Activated CD8-positive, alpha-beta T cell treated with anti-CD3 and anti-CD28 coated beads, Interleukin-2, amount 10 ng/mL, durations not matched to agents 7 days and 5 days (primary cell): ENCODE data around the gene MEOX1. TPM values are rescaled to one million over a fixed set of nuclear protein-coding genes. Genes with fewer than 3 reads are reported as not detected.

Experiments
- ATAC-seq: fragments of 150-1000 bp; cut with Tn5 transposase; one replicate; pipeline ENCODE4 v1.10.0; 2021; ENCODE audit warnings: moderate library complexity
- CTCF ChIA-PET: fragments of 350-600 bp; sonication (Branson Sonifier 250); formaldehyde crosslinking; loops from one replicate; lab custom pipeline; 2021; ENCODE audit warnings: antibody characterized with exemption; lab: Charles Lee
- POLR2A ChIA-PET: fragments of 350-600 bp; sonication (Branson Sonifier 250); formaldehyde crosslinking; loops from one replicate; lab custom pipeline; 2021; ENCODE audit warnings: antibody characterized with exemption; lab: Charles Lee
- DNase-seq: peaks from one replicate; pipeline ENCODE4 v3.0.0-alpha.2; 2020
- H3K27ac Mint-ChIP-seq: one replicate; pipeline ENCODE4 v1.8.0; 2021; ENCODE audit warnings: mild to moderate bottlenecking, mixed read lengths
- H3K27me3 Mint-ChIP-seq: one replicate; pipeline ENCODE4 v1.8.0; 2021; ENCODE audit warnings: low read depth, mixed read lengths
- H3K36me3 Mint-ChIP-seq: one replicate; pipeline ENCODE4 v1.8.0; 2021; ENCODE audit warnings: low read depth, mixed read lengths
- H3K4me1 Mint-ChIP-seq: one replicate; pipeline ENCODE4 v1.8.0; 2021; ENCODE audit warnings: low read depth, mixed read lengths
- H3K4me3 Mint-ChIP-seq: one replicate; pipeline ENCODE4 v1.8.0; 2021; ENCODE audit warnings: mild to moderate bottlenecking, mixed read lengths
- H3K9me3 Mint-ChIP-seq: one replicate; pipeline ENCODE4 v1.8.0; 2022; ENCODE audit warnings: mixed read lengths; ENCODE audit not compliant: insufficient read depth
- total RNA-seq, 2 experiments: library from RNA; stranded (reverse); gene quantifications; one replicate each; pipeline ENCODE4 v1.2.3, GENCODE V29; 2021

MEOX1 gene
- total RNA-seq, 2 experiments from 2014 or later, result 5.4 to 6.9 TPM

DNA sequence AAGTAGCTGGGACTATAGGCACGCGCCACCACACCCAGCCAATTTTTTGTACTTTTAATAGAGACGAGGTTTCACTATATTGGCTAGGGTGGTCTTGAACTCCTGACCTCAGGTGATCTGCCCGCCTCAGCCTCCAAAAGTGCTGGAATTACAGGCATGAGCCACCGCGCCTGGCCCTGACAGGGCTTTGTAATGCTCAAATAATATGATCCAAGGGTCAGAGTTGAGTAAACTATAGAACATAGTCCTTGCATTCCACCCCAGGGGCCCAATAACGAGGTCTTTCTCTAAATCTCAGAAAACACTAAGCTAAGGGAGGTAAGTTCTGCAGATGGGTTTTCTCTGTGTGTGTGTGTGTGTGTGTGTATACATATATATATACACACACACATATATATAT is 5.8 kb upstream of the MEOX1 start:
- no peak overlapping the region for H3K27ac Mint-ChIP-seq
- no peak for ATAC-seq

DNA sequence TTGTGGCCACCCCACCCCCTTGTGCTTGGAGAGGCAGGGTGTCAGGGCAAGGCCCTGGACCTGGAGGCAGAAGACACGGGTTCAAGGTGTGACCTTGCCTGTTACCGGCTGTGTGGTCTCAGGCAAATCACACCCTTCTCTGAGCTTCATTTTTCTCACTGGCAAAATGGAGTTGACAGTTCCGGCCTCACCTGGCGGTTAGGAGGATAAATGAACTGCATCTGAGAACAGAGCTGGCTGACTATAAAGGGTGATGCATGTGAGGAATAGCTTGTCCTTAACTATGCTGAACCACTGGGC is 4.2 kb upstream of the MEOX1 start:
- Mint-ChIP-seq H3K27me3 (peaks cover 3% of the 10 kb centered on the region), H3K36me3 (no peaks in the 10 kb centered on the region), H3K9me3 (no peaks in the 10 kb centered on the region), H3K4me3 (no peak overlapping the region), H3K27ac (no peak overlapping the region), H3K4me1 (peaks cover 35% of the 10 kb centered on the region)
- DNase-seq (no peak), ATAC-seq (no peak)
- ChIA-PET CTCF (interaction anchor here (0.9 to 9.6 kb wide), 4 partner anchors 91 to 182 kb away, joined by 3 to 243 read pairs (median 6); partner anchors contain the start of gene DHX8), POLR2A (interaction anchor here (0.8 kb wide), 1 partner anchor 44 kb away, joined by 3 read pairs; no protein-coding TSS in a partner anchor)

More for the DNA sequence above, 5.8 kb upstream of the MEOX1 start:
- Mint-ChIP-seq H3K4me1 (peaks cover 22% of the 10 kb centered on the region), H3K9me3 (no peaks in the 10 kb centered on the region), H3K27me3 (no peaks in the 10 kb centered on the region), H3K36me3 (no peaks in the 10 kb centered on the region), H3K4me3 (no peak overlapping the region)
- ChIA-PET CTCF (interaction anchor here (9.6 kb wide), 1 partner anchor 93 kb away, joined by 243 read pairs; no protein-coding TSS in a partner anchor), POLR2A (no interaction called here)
- no peak for DNase-seq

DNA sequence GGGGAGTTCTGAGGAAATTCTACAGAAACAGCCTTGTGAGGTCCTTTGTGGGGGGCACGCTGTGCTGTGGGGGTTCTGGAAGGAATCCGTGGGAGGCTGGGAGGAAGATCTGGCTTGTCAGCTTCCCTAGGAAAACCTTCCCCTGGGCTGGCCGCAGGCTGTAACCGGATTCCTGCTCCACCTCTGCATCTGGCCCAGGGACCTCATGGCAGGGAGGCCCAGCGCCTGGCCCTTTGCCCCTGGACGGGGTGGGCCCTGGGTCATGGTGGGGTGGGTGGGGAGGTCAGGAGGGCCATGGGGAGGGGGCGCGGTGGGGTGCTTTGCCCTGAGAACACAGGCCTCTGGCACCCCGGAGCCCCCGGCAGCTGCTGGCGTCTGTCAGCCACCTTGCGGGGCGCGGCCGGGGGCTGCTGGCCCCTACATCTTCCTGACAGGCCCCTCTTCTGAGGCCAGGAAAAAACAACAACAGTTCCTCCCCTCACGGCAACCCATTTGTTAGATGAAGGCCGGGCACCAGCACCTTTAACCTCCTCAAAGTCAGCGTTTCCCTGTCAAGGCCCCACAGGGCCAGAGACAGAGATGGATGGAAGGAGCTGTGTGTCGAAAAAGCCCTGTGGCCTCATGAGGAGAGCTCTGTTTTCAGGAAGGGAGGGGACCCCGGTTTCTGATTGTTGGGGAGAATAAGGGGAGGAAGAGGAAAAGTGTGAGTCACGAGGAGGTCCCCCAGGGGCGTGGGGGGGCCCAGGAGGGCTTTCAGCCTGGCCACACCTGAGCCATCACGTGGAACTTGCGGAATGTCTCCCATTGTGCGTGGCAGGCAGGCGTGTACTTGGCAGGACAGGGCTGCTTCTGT is 3.6 kb upstream of the MEOX1 start:
- ChIA-PET CTCF (interaction anchor here (0.9 to 9.6 kb wide), 4 partner anchors 90 to 181 kb away, joined by 3 to 243 read pairs (median 6); partner anchors contain the start of gene DHX8), POLR2A (interaction anchor here (0.8 kb wide), 1 partner anchor 44 kb away, joined by 3 read pairs; no protein-coding TSS in a partner anchor)
- Mint-ChIP-seq H3K9me3 (no peaks in the 10 kb centered on the region), H3K4me1 (peaks cover 40% of the 10 kb centered on the region), H3K4me3 (no peak overlapping the region), H3K27ac (no peak overlapping the region), H3K27me3 (peaks cover 3% of the 10 kb centered on the region), H3K36me3 (no peaks in the 10 kb centered on the region)
- ATAC-seq (no peak), DNase-seq (no peak)

DNA sequence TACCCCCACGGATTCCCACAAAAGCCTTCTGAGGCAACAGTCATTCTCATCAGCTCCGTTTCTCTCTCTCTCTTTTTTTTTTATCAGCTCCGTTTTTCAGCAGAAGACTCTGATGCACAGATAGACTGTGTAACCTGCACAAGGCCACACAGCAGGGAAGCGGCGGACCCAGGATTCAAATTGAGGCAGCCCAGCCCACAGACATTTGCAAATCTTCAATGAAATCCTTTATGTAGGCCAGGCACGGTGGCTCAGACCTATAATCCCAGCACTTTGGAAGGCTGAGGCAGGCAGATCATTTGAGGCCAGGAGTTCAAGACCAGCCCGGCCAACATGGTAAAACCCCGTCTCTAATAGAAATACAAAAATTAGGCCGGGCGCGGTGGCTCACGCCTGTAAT is 2.4 kb upstream of the MEOX1 start:
- ChIA-PET POLR2A (no interaction called here), CTCF (interaction anchor here (3.5 kb wide), 1 partner anchor 87 kb away, joined by 18 read pairs; no protein-coding TSS in a partner anchor)
- Mint-ChIP-seq H3K9me3 (no peaks in the 10 kb centered on the region), H3K4me3 (no peak overlapping the region), H3K27ac (peak overlapping the region; percentile 25), H3K4me1 (peaks cover 35% of the 10 kb centered on the region), H3K36me3 (no peaks in the 10 kb centered on the region), H3K27me3 (peaks cover 3% of the 10 kb centered on the region)
- no peak for DNase-seq
- no peak for ATAC-seq

DNA sequence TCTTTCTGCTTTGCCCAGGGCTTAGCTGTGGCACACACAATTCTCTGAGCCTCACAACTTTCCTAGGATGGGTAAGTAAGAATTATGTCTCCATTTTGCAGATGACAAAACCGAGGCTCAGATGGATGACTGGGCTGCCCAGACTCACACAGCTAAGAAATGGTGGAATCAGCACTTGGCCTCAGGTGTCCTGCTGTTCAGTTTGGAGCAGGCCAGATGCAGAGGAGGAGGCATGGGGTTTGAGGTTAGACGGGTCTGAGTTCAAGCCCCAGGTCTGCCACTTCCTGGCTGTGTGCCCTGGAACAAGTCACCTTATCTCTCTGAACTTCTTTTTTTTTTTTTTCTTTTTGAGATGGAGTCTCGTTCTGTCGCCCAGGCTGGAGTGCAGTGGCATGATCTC is 1.7 kb upstream of the MEOX1 start:
- no peaks in the 10 kb centered on the region for H3K9me3 Mint-ChIP-seq
- H3K27ac Mint-ChIP-seq, result no peak overlapping the region
- DNase-seq (no peak), ATAC-seq (no peak)
- no peak overlapping the region for H3K4me3 Mint-ChIP-seq
- H3K27me3 Mint-ChIP-seq, result peaks cover 3% of the 10 kb centered on the region
- POLR2A ChIA-PET, result interaction anchor here (1.0 kb wide), 1 partner anchor 295 kb away, joined by 3 read pairs; no protein-coding TSS in a partner anchor
- H3K4me1 Mint-ChIP-seq, result peaks cover 35% of the 10 kb centered on the region
- no peaks in the 10 kb centered on the region for H3K36me3 Mint-ChIP-seq
- CTCF ChIA-PET, result interaction anchor here (1.4 to 3.5 kb wide), 2 partner anchors 10 to 86 kb away, joined by 3 to 18 read pairs; no protein-coding TSS in a partner anchor

DNA sequence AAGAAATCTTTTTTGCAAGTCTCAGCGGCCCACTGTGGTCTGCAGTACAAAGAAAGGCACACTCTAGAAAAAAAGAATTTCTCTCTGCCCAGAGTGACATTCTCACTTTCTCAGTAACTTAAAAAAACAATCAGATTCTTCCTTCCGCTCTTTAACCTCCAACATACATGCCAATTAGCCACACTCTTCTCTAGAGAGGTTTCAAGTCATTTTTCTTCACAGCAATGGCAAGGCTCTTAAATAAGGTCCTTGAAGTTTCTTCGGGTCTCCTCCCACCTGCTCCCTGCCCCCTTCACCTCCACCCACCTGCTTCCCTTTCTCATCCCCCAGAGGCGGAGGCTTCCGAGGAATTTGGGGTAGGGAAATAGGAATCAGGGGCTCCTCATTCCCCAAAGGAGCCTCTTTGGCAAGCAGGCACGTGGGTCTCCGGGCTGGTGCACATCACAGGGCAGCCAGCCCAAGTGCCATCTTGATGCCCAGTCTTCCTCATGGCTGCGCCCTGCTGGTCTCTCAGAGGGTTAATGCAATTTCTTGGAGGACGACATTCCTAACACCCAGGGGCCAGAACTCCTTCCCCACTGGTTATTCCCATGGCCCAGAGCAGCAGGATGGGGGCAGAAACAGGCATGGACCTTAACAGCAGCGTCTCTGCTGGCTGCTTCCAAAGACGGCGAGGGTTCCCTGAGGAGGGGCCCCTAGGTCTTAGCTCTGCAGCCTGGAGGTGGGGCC is 855 bp upstream of the MEOX1 start:
- peak; percentile 59 for ATAC-seq

DNA sequence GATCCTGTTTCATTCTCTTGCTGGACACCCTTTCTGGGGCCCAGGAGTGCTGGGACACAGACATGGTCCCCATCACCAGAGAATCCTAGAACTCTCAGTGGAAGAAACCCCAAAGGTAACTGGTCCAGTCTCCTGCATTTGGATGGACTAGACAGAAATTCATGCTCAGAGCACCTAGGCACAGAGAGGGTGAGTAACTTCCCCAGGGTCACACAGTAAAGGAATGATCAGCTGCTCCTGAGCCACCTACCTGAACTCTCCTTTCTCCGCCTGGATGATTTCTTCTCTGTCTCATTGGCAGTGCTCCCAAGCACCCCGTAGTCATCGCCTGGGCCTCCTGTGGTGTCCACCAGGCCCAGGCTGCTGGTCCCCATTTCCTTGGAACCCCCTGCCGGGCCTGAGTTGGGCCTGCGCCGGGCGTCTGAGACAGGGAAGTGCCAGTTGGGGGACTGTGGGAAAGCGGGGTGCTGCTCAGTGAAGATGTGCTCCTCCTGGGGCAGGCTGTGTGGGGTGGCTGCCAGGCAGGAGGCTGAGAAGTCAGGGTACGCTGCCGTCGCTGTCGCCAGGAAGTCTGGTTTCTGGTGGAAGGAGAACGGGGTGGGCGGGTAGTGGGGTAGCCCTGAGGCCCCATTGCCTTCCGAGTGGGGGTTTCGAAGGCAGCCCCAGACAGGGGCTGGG is 767 bp downstream of the MEOX1 start:
- CTCF ChIA-PET, result interaction anchor here (2.5 to 3.5 kb wide), 3 partner anchors 13 to 84 kb away, joined by 9 to 18 read pairs (median 11); no protein-coding TSS in a partner anchor
- Mint-ChIP-seq H3K36me3 (no peaks in the 10 kb centered on the region), H3K9me3 (no peaks in the 10 kb centered on the region), H3K4me1 (peaks cover 38% of the 10 kb centered on the region), H3K27ac (peak overlapping the region; percentile 57), H3K27me3 (peaks cover 9% of the 10 kb centered on the region), H3K4me3 (peak overlapping the region; percentile 62)
- POLR2A ChIA-PET, result no interaction called here
- ATAC-seq (peak; percentile 43), DNase-seq (no peak)

More for the DNA sequence above, 855 bp upstream of the MEOX1 start:
- DNase-seq, result no peak
- POLR2A ChIA-PET, result interaction anchor here (1.0 kb wide), 1 partner anchor 295 kb away, joined by 3 read pairs; no protein-coding TSS in a partner anchor
- Mint-ChIP-seq H3K27me3 (peaks cover 3% of the 10 kb centered on the region), H3K9me3 (no peaks in the 10 kb centered on the region), H3K4me1 (peaks cover 31% of the 10 kb centered on the region), H3K4me3 (no peak overlapping the region), H3K27ac (peak overlapping the region; percentile 48), H3K36me3 (no peaks in the 10 kb centered on the region)
- CTCF ChIA-PET, result interaction anchor here (1.4 to 3.5 kb wide), 2 partner anchors 11 to 86 kb away, joined by 3 to 18 read pairs; no protein-coding TSS in a partner anchor

DNA sequence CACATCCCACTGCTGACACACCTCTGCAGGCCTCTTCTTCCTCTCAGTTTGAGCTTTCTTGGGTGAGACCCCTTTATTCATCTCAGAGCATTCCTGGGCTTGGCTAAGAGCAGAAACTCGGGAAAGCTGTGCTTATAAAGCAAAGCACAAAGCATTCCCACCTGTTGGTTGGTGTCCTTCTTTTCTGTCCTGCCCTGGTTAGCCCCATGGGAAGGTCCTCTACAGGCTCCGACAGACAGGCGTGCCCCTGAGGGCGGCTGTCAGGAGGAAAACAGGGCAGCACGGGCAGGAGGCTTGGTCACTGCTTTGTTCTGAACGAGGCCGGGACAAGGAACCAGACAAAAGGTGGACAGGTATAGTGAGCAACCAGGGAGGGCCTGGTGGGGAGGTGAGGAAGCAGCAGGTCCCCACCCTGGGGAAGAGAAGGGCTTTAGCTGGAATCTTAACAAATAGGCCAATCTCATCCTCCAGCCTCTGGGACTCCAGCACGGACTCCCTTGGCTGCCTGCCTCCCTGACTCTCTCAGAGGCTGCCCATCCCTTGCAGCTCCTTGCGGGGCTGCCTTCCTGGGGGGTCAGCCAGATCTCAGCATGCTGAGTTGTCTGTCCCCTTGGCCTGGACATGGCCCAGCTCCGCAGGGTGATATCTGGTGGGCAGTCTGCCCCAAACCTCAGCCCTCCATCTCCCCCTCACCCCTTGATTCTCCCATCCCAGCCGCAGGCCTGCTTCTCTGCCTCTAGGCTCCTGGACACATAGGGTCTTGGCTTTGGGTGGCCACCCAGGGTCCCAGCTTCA is 1.7 kb downstream of the MEOX1 start:
- Mint-ChIP-seq H3K4me3 (peak overlapping the region; percentile 62), H3K4me1 (peaks cover 42% of the 10 kb centered on the region), H3K27ac (peak overlapping the region; percentile 57), H3K36me3 (no peaks in the 10 kb centered on the region), H3K27me3 (peaks cover 9% of the 10 kb centered on the region), H3K9me3 (no peaks in the 10 kb centered on the region)
- ChIA-PET POLR2A (no interaction called here), CTCF (interaction anchor here (1.2 to 2.6 kb wide), 4 partner anchors 14 to 99 kb away, joined by 3 to 11 read pairs (median 7); partner anchors contain the start of gene SOST)
- no peak for ATAC-seq
- DNase-seq, result no peak

DNA sequence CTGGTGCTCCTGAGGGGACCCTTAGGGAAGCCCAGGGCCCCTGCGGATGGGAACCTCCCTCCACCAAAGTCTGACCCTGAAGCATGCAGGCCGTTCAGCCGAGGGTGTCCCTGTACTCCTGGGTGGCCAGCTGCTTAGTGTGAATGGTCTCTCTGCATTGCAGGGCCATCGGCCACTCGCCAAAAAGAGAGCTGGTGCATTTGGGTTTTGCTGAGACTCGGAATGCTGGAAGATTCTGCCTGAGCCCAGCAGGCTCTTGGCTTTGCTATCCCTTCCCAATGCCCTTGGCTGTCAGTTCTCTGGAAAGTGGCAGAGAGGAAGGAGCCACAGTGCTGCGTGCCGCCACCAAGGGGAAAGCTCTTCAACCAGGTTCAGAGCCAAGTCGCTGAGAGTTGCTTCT is 2.8 kb downstream of the MEOX1 start:
- DNase-seq, result no peak
- ChIA-PET POLR2A (no interaction called here), CTCF (interaction anchor here (0.5 to 2.6 kb wide), 5 partner anchors 15 to 225 kb away, joined by 3 to 11 read pairs (median 5); partner anchors contain the start of gene SOST)
- no peak overlapping the region for H3K4me3 Mint-ChIP-seq
- no peak for ATAC-seq
- peaks cover 9% of the 10 kb centered on the region for H3K27me3 Mint-ChIP-seq
- H3K9me3 Mint-ChIP-seq, result no peaks in the 10 kb centered on the region
- no peak overlapping the region for H3K27ac Mint-ChIP-seq
- H3K36me3 Mint-ChIP-seq, result no peaks in the 10 kb centered on the region
- H3K4me1 Mint-ChIP-seq, result peaks cover 40% of the 10 kb centered on the region

DNA sequence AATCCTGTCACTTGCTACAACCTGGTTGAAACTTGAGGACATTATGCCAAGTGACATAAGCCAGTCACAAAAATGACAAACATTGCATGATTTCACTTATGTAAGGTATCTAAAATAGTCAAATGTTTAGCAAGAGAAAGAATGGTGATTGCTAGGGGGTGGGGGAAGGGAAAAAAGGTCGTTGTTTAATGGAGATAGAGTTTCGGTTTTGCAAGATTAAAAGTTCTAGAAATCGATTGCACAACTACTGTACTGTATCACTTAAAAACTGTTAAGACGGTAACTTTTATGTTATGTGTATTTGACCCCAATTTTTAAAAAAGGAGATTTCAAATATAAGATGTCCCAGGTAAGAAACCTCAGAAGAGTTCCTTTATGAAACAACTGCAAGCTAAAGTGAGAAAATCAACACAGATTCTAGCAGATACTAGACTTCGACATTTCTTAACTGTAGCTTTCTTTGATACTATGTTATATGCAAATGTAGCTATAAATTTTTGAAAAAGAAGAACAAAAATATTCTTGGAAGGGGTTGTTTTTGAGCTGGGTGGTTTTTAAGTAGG is 5.9 kb downstream of the MEOX1 start:
- Mint-ChIP-seq H3K4me1 (peaks cover 21% of the 10 kb centered on the region), H3K9me3 (no peaks in the 10 kb centered on the region), H3K36me3 (no peaks in the 10 kb centered on the region), H3K27me3 (peaks cover 5% of the 10 kb centered on the region), H3K27ac (peak overlapping the region; percentile 54), H3K4me3 (no peak overlapping the region)
- CTCF ChIA-PET, result interaction anchor here (0.7 to 1.5 kb wide), 7 partner anchors 16 to 110 kb away, joined by 3 to 7 read pairs (median 4); no protein-coding TSS in a partner anchor
- ATAC-seq (no peak), DNase-seq (no peak)
- POLR2A ChIA-PET, result no interaction called here
